Measurements from ENCODE around the gene LAMA5. TPM values are rescaled to one million over a fixed set of nuclear protein-coding genes. Genes with fewer than 3 reads are reported as not detected.

Gene LAMA5
- total RNA-seq, 1 experiment from 2014 or later, result 1,050 TPM

DNA sequence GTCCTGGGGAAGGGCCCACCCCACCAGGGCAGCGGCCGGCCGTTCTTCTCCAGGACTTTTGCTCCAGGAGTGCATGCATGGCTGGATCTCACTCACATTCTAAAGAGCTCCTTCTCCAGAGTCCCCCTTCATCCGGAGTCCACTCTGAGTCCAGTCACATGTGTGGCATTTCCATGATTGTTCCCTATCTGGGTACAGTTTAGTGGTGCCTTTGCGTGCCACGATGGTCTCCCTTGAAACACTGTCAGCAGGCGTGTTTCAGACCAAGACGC lies 107.9 kb downstream of the LAMA5 start:
- peaks cover 94% of the 10 kb centered on the region for H3K36me3 Mint-ChIP-seq (ENCODE audit: insufficient read depth, unreplicated experiment)
- TF ChIP-seq, protein P1, sequence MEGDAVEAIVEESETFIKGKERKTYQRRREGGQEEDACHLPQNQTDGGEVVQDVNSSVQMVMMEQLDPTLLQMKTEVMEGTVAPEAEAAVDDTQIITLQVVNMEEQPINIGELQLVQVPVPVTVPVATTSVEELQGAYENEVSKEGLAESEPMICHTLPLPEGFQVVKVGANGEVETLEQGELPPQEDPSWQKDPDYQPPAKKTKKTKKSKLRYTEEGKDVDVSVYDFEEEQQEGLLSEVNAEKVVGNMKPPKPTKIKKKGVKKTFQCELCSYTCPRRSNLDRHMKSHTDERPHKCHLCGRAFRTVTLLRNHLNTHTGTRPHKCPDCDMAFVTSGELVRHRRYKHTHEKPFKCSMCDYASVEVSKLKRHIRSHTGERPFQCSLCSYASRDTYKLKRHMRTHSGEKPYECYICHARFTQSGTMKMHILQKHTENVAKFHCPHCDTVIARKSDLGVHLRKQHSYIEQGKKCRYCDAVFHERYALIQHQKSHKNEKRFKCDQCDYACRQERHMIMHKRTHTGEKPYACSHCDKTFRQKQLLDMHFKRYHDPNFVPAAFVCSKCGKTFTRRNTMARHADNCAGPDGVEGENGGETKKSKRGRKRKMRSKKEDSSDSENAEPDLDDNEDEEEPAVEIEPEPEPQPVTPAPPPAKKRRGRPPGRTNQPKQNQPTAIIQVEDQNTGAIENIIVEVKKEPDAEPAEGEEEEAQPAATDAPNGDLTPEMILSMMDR (IDR thresholded peaks at IDR 0.05; ENCODE audit: insufficient read depth in 1 of 2, low read depth in 1 of 2, low read length in 1 of 2, severe bottlenecking in 1 of 2, unreplicated experiment in 1 of 2), result no peak
- H3K27me3 Mint-ChIP-seq (ENCODE audit: insufficient read depth, unreplicated experiment), result no peaks in the 10 kb centered on the region
- no peaks in the 10 kb centered on the region for H3K9me3 Mint-ChIP-seq (ENCODE audit: unreplicated experiment)
- no peak for DNase-seq
- no peaks in the 10 kb centered on the region for H3K4me1 ChIP-seq
- CTCF ChIA-PET, result no interaction called here
- no peak overlapping the region for H3K27ac Mint-ChIP-seq (ENCODE audit: unreplicated experiment)
- no peak overlapping the region for H3K4me3 ChIP-seq (ENCODE audit: low read depth, low read length)
- no peaks in the 10 kb centered on the region for H3K4me1 Mint-ChIP-seq (ENCODE audit: low read depth, unreplicated experiment)
- POLR2A ChIA-PET, result no interaction called here
- no peak overlapping the region for H3K4me3 Mint-ChIP-seq (ENCODE audit: unreplicated experiment)
- H3K27me3 ChIP-seq (replicated peaks; ENCODE audit: control insufficient read depth, insufficient read depth, low read length), result no peaks in the 10 kb centered on the region
- H3K9me3 ChIP-seq, result no peaks in the 10 kb centered on the region
- BruUV-seq (replicated peaks), result no TSS peak
- peaks cover 10% of the 10 kb centered on the region for H3K36me3 ChIP-seq (ENCODE audit: control insufficient read depth, insufficient read depth, low read length)
- intact Hi-C loops (cut with micrococcal nuclease; ENCODE audit: unreplicated experiment), result no loop called here

Small RNA genes within 50 kb of the gene (microRNA-seq; reads per million reads assigned to microRNA genes)
- gene MIR4758, result 15.4 reads per million, percentile 54 among the genes with 10 or more reads in this experiment

Other genes with a start within 250 kb of the LAMA5 start
- 143 and 154 TPM in 2 replicates for gene LSM14B, start 244.8 kb downstream of the LAMA5 start, total RNA-seq (2022)
- gene PSMA7, start 223.9 kb downstream of the LAMA5 start, total RNA-seq (2022), result 702 and 760 TPM in 2 replicates
- gene SS18L1, start 223.5 kb downstream of the LAMA5 start, total RNA-seq (2022), result 46.4 and 52.1 TPM in 2 replicates
- gene MTG2, start 184.3 kb downstream of the LAMA5 start, total RNA-seq (2022), result 110 and 111 TPM in 2 replicates
- gene HRH3, start 147.0 kb downstream of the LAMA5 start, total RNA-seq (2022), result not detected in 2 replicates
- gene OSBPL2, start 128.8 kb downstream of the LAMA5 start, total RNA-seq (2022), result 130 and 132 TPM in 2 replicates
- 261 and 263 TPM in 2 replicates for gene ADRM1, start 64.3 kb downstream of the LAMA5 start, total RNA-seq (2022)
- gene RPS21, start 19.8 kb upstream of the LAMA5 start, total RNA-seq (2022), result 4,496 and 4,723 TPM in 2 replicates
- 30.7 and 36.4 TPM in 2 replicates for gene CABLES2, start 40.0 kb upstream of the LAMA5 start, total RNA-seq (2022)
- gene RBBP8NL, start 60.2 kb upstream of the LAMA5 start, total RNA-seq (2022), result 39.2 and 40.5 TPM in 2 replicates
- gene GATA5, start 108.7 kb upstream of the LAMA5 start, total RNA-seq (2022), result 0.12 and 0.25 TPM in 2 replicates

All from Caco-2 (cell line).